ENCODE data around the gene SLC16A10.
"Not testable (repeated sequence)": the region's sequence is repeated elsewhere in the genome, so short reads cannot be mapped to it uniquely, and the experiment has no call there.

Gene SLC16A10

DNA sequence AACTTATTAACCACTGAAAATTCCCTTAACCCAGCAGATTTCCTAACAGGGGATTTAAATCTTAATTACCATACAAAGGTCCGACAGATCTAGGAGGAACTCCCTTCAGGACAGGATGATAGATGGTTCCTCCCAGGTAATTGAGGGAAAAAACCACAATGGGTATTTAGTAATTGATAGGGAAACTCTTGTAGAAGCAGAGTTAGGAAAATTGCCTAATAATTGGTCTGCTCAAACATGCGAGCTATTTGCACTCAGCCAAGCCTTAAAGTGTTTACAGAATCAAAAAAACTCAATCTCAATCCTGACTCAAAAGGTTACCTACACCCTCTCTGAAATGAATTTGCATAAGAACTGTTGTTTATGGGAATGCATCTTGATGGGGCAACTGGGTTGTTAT, 45.4 kb downstream of the SLC16A10 start:
- DNase-seq (ENCODE audit: low spot score), result not testable (repeated sequence)

DNA sequence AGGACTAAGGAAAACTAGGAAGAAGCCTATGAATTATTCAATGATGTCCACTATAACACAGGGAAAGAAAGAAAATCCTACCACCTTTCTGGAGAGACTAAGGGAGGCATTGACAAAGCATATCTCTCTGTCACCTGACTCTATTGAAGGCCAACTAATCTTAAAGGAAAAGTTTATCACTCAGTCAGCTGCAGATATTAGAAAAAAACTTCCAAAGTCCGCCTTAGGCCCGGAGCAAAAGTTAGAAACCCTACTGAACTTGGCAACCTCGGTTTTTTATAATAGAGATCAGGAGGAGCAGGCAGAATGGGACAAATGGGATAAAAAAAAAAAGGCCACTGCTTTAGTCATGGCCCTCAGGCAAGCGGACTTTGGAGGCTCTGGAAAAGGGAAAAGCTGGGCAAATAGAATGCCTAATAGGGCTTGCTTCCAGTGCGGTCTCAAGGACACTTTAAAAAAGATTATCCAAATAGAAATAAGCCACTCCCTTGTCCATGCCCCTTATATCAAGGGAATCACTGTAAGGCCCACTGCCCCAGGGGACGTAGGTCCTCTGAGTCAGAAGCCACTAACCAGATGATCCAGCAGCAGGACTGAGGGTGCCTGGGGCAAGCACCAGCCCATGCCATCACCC, 47.0 kb downstream of the SLC16A10 start:
- DNase-seq (ENCODE audit: low spot score), result not testable (repeated sequence)

DNA sequence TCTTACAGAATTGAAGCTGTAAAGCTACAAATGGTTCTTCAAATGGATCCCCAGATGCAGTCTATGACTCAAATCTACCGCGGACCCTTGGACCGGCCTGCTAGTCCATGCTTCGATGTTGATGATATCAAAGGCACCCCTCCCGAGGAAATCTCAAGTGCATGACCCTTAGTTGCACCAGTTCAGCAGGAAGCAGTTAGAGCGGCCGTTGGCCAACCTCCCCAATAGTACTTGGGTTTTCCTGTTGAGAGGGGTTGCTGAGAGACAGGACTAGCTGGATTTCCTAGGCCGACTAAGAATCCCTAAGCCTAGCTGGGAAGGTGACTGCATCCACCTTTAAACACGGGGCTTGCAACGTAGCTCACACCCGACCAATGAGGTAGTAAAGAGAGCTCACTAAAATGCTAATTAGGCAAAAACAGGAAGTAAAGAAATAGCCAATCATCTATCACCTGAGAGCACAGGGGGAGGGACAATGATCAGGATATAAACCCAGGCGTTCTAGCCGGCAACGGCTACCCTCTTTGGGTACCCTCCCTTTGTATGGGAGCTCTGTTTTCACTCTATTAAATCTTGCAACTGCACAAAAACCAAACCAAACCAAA, 50.3 kb downstream of the SLC16A10 start:
- not testable (repeated sequence) for DNase-seq (ENCODE audit: low spot score)

DNA sequence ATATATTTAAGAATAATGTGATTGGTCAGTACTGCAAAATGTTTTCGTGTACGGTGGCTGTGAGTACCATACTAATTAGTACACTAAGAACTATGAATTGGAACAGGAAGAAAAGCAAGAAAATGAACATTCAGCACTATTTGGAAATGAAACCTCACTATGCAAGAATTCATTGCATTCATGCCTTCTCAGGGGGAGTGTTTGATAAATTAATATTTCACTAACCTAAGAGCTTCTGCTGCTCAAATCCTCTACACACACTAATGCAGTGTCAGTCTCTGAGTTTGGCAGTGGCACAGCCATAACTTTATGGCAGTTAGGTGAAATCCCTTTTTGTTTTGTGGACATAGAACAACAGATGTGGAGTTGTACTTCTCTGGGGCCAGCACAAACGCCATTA, 60.1 kb downstream of the SLC16A10 start:
- no peak for DNase-seq (ENCODE audit: low spot score)

DNA sequence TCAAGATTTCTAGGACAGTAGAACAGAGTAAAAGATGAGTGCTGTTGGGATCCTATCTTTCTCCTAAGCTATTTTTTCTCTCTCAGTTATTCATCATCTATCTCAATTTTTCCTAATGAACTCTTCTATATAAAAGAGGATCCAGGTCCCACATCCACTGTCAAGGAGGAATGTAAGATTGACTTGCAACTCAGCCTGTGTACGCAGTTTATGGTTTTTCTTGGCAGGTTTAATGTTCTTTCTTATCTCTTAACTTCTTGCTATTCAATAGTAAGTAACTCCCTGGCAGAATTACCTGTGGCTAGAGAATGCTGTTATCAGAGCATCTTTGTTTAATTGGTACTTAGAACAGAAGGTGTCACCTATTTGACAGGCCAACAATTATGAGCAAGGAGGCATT, 60.8 kb downstream of the SLC16A10 start:
- no peak for DNase-seq (ENCODE audit: low spot score)

DNA sequence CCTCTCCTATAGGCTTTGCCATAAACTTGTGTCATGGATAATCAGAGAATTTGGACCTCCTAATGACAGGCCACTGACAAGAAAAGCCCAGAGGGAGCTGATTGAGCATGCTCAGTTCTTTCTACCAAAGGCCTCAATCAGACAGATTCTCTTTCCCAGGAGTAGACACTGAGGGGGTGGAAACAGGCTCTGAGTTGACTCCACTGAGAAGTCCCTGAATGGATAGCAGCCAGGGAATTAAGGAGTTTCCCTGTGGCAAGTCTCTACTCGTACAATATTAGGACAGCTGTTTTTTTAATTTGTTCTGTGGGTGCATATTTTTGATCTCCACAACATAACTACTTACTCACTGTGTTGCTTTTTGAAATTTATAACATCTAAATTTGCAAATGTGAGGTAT, 63.3 kb downstream of the SLC16A10 start:
- no peak for DNase-seq (ENCODE audit: low spot score)

DNA sequence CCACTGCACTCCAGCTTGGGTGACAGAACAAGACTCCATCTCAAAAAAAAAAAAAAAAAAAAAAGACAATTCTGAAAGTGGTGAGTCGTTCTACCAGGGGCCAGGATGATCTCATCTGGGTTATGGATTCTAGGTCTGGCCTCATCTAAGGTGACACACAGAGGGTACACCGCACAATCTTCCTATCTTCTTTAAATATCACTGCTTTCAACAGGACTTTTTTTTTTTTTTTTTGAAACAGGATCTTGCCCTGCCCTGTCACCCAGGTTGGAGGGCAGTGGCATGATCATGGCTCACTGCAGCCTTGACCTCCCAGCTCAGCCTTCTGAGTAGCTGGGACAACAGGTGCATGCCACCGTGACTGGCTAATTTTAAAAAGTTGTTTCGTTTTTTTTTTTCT, 67.7 kb downstream of the SLC16A10 start:
- DNase-seq (ENCODE audit: low spot score), result no peak

DNA sequence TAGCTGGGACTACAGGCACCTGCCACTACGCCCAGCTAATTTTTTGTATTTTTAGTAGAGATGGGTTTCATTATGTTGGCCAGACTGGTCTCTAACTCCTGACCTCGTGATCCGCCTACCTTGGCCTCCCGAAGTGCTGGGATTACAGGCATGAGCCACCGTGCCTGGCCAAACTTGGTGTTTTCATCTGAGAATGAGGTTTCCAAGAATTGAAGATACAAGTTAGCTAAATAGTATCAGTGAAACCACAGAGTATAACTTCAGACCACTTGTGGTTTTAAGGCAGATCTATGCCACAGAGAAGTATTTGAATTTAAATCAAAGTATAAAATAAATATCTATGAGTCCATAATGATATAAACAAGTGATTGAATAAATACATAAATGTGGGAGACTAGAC, 70.1 kb downstream of the SLC16A10 start:
- no peak for DNase-seq (ENCODE audit: low spot score)

DNA sequence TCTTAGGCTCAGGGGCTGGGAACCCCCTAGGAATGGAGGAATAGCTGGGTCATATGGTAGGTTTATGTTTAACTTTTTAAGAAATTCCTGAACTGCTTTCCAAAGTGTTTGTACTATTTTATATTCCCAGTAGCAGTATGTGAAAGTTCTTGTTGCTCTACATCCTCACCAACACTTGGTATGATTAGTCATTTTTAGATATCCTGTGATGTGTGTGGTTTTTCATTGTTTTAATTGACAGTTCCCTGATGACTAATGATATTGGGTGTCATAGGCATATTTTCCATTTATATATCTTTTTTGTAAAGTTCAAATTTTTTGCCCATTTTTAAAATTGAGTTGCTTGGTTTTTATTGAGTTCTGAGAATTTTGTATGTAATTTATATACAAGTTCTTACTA, 72.3 kb downstream of the SLC16A10 start:
- DNase-seq (ENCODE audit: low spot score), result no peak

DNA sequence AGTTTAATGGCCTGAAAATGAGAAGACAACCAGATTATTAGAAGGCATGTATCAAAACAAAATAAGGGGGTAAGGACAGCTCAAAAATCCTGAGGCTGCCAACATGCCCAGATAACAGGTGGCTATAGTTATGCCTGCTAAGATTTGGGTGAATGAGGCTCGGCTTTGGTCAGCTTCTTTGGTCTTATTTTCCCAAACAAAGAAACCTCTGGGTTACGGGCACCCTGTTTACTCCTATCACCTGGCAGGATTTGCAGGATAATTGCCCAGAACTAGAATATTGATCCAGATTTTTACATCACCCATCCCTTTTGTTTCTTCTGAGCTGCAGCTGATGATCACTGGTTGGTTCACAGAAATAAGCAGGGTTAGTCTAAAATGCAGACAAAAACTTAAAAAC, 74.3 kb downstream of the SLC16A10 start:
- DNase-seq (ENCODE audit: low spot score), result no peak

DNA sequence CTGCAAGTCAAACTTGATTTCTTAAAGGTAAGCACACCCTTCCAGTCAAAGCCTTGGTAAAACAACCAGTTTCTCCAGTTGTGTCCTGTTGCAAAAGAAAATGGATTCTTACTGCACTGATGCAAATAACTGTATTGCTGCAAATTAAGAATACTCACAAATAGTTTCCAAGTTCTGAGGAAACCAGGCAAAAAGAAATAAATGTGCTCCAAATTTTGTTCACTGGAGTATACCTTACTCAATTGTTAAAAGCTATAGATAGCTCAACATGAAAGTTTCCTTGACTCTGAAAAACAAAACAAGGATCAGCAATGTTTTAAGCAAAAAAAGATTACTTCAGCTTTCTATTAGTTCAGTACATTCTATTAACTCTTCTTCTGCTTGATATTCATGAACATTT, 75.2 kb downstream of the SLC16A10 start:
- no peak for DNase-seq (ENCODE audit: low spot score)

DNA sequence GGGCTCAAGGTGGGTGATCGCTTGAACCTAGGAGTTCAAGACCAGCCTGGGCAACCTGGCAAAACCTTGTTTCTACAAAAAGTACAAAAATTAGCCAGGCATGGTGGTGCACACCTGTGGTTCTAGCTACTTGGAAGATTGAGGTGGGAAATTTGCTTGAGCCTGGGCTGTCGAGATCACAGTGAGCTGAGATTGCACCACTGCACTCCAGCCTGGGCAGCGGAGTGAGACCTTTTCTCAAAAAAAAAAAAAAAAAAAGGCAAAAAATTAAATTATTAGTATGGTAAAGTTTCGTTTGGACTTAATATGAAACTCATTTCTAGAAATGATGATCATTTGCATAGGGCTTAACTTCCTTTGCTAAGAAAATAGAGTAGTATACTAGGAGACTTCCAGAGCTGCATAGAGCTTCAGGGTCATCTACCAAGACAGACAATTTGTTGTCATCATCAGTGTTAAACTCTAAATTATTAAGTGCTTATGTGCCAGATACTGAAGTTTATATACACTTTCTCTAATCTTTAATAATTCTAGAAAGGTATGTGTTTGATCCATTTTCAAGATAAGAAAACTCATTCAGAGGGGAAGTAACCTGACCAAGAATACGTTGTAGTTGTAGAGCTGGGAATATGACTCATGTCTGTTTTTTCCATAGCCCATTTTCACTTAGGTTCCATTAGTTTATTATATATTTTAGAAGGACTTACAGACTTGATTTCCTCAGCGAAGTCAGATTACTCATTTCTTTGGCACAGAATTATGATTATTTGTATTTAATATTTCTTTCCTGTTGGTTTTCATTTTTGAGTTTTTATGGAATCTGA, 84.5 kb downstream of the SLC16A10 start:
- no peak for DNase-seq (ENCODE audit: low spot score)

DNA sequence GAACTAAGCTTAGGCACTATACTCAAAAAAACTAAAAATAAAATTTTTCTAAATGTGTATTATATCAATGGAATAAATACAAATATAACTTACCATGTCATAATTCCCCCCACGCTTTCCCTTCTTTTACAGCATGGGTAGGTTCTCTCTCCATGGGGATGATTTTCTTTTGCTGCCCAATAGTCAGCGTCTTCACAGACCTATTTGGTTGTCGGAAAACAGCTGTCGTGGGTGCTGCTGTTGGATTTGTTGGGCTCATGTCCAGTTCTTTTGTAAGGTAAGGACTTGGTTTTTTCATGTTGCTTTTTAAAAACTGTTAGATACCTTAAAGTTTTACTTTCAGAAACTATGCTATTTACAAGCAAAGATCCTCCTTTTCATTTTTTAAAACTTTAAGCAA, 85.3 kb downstream of the SLC16A10 start:
- DNase-seq (ENCODE audit: low spot score), result no peak

DNA sequence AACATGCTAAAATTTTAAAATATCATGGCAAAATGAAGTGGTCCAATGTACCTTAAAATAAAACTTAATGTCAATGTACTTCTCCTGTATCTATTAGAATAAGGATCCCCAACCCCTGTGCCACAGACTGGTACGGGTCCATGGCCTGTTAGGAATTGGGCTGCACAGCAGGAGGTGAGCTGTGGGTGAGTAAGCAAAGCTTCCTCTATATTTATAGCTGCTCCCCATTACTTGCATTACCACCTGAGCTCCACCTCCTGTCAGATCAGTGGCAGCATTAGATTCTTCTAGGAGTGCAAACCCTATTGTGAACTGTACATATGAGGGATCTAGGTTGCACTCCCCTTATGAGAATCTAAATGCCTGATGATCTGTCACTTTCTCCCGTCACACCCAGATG, 86.0 kb downstream of the SLC16A10 start:
- DNase-seq (ENCODE audit: low spot score), result no peak

DNA sequence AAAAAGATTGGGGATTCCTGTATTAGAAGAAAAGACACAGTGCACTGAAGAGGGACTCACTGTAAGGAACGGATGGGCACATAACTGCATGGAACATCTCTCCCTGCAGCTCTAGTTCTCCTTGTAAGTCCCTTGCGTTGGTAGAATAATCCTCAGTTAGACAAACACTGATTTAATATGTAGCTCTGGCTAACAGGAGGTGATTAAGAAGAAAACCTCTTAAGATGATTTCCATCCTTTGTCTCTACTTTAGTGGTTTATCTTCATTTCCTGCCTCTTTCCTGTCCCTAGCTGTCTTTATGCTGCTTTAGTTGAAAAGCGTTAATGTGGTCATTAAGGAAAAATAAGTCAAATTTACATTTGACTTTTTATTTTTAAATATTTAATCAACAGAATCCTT, 86.6 kb downstream of the SLC16A10 start:
- DNase-seq (ENCODE audit: low spot score), result peak; percentile 38

DNA sequence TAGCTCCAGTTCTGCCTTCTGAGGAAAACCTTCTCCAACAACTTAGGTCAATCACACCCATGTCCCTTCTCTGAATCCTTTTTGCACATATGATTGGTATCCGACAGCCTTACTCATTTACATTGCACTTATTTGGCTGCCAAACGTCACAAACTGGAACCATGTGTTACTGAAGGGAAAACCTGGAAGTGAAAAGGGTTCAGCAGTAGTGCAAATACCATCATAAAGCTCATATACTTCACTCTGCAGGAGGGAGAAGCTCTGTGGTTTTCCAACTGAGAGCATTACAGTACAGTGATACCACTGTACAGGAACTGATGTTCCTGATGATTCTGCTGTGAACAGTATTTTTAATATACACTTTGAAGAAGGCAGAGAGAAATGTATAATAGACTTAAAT, 87.8 kb downstream of the SLC16A10 start:
- no peak for DNase-seq (ENCODE audit: low spot score)

DNA sequence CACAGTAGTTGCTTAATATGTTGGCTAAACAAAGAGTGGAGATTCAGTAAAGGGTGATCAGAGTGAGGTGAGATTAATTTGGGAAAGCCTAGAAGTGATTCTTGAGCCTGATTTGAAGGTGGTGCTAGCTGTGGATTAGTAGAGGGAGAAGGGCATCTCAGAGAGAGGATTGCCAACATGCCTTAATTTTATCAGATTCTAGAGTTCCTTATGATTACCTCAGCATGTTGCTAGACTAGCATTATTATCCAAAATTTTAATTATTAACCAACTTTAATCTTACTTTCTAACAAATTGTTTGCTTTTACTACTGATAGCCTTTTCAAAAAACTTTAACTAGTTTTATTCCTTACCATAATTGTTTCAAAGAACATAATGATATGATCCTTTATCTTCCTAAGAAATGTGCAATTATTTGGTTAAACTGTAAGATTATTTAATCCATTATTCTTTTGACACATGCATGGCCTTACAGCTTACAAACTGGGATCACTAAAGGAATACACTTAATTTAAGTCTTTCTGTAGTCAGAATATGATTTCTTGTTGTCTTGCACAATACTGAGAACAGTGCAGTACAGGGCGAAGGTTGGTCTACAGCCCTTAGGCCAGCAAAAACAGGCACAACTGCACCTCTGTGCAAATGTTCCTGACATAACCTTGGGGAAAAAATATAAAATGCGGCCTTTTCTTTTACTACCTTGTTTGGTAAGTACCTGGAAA, 88.9 kb downstream of the SLC16A10 start:
- DNase-seq (ENCODE audit: low spot score), result no peak

DNA sequence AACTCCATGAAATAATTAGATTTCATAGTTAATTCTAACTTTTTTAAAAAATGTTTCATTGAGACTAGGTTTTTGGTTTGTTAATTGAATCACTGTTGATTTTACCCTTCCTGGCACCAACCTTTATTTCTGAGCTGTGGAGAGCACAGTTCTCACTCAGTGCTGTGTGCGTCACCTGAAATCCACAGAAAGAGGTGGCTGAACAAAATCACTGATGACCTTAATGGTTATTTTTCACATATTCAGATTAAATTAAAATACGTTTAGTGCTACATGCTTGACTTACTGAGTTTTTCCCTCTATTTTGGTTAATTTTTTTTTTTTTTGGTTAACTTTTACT, 89.4 kb downstream of the SLC16A10 start:
- no peak for DNase-seq (ENCODE audit: low spot score)

DNA sequence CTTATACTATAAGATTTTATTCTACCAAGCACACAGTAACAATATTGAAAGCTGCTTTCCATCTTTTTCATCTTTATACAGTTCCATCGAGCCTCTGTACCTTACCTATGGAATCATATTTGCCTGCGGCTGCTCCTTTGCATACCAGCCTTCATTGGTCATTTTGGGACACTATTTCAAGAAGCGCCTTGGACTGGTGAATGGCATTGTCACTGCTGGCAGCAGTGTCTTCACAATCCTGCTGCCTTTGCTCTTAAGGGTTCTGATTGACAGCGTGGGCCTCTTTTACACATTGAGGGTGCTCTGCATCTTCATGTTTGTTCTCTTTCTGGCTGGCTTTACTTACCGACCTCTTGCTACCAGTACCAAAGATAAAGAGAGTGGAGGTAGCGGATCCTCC, 89.8 kb downstream of the SLC16A10 start:
- DNase-seq (ENCODE audit: low spot score), result no peak

DNA sequence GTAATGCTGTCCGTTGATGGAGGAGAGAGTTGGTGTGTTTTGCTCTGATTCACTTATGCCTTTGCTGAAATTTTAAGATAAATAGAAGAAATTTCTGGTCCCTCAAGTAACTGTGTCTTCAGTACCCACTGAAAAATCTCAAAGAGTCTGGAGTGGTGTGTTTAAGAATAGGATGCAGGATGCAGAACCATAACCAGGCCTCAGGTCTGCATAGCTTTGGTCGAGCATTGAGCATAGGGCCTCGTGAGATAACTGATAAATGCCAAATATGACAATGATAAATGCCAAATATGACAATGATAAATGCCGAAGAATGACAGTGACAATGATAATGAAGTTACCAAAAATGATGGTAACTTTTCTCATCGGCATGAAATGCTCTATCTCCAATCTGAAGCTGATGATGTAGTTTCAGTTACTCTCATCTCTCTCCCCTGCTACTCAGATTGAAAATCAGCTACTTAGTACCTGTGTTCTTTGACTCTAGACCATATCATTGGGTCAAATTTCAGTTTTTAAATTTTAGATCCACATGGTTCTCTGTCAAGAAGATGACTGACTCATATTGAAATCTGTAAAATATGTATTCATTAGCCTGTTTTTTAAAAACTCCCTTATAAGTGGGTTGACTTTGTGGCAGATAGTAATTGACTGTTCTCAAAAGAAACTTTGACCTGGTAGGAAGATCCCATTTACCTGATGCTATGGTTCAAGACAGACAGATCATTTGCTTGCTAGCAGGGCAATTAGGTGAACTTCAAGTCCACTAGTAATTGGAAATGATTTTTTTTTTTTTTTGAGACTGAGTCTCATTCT, 96.6 kb downstream of the SLC16A10 start:
- DNase-seq (ENCODE audit: low spot score), result no peak

DNA sequence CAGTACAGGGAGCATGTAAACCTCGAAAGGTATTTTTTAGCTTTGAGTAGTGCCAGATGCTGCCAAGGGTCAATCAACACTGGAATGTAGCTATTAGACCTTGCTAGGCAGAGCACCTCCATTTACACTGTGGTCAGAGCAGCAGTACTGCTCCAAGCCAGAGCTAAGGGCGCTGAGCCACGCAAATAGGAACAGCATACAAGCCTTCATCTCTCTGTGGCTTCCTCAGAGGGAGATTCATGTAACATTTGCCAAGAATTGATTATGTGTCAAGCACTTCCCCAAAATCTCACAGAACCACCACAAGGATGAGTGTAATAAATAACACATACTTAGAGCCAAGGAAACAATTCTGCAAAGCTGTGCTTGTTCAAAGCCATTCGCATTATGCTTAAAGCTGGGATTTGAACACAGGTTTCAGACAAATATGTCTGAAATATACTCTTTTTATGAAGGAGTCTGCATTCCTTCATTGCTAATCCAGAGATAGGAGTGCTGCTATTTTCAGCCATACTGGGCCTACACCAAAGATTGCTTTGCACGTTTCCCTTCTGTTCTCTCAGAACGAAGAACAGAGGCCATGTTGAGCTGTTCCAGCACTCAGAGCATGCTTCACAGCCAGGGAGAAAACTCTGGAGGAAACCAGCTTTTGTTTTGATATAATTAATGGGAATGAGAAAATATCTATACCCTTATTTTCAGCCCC, 97.7 kb downstream of the SLC16A10 start:
- DNase-seq (ENCODE audit: low spot score), result no peak
